Ovary (tissue), 9 donors: Measurements from ENCODE around the gene GPR26. TPM values are rescaled to one million over a fixed set of nuclear protein-coding genes. Genes with fewer than 3 reads are reported as not detected.

ENCODE experiments used
- DNase-seq, 5 donors: peaks; one replicate each; pipeline ENCODE4 v3.0.0-alpha.2; 2019 to 2020
- H3K27ac ChIP-seq, 2 donors: fragments of 200-600 bp; one replicate each; pipeline versions ENCODE4 v1.5.1 to v1.8.0; 2019 to 2022
- H3K27me3 ChIP-seq: fragments of 200-600 bp; one replicate; pipeline ENCODE4 v1.8.0; 2022
- H3K36me3 ChIP-seq: fragments of 200-600 bp; sonication (generic); one replicate; pipeline ENCODE4 v1.5.1; 2019
- H3K4me1 ChIP-seq: one replicate; pipeline ENCODE4 v1.8.1; 2013; ENCODE audit warnings: mild to moderate bottlenecking, moderate library complexity; ENCODE audit not compliant: insufficient read depth
- H3K4me3 ChIP-seq: fragments of 200-600 bp; sonication (generic); one replicate; pipeline ENCODE4 v1.5.1; 2017
- H3K9me3 ChIP-seq, 2 donors: fragments of 200-600 bp in 1 of 2; sonication (generic) in 1 of 2; one replicate each; pipeline versions ENCODE4 v1.5.1 to v1.8.1; 2013 to 2019; ENCODE audit warnings: mild to moderate bottlenecking in 1 of 2, moderate library complexity in 1 of 2
- EP300 ChIP-seq: sonication (generic); formaldehyde crosslinking; IDR thresholded peaks from one replicate; pipeline ENCODE4 v1.6.1; 2017; ENCODE audit warnings: antibody characterized with exemption
- POLR2A ChIP-seq: fragments of 450-650 bp; IDR thresholded peaks from one replicate; pipeline ENCODE4 v1.6.1; 2017; ENCODE audit warnings: antibody characterized with exemption, mild to moderate bottlenecking, moderate library complexity
- WGBS, 3 donors: extraction: QIAGEN DNeasy Blood & Tissue Kit in 1 of 3; methylation state at CpG; one replicate each; pipeline versions ENCODE4 v1.1.5 to v1.1.7; 2013 to 2017; 5-methylcytosine and 5-hydroxymethylcytosine counted together
- intact Hi-C, 4 donors: fragments of 100-400 bp; cut with DNase I; formaldehyde crosslinking; loops; one replicate each; pipeline versions ENCODE4 v1.11.0 to v1.15.1; 2022 to 2023
- polyA plus RNA-seq, 2 donors: library from polyadenylated mRNA; stranded (reverse); fragments of 200-250 nt in 1 of 2; fragments of 350-450 nt in 1 of 2; fragmentation: Illumina TruSeq in 1 of 2; extraction: RNeasy Lipid Tissue Mini Kit (QIAGEN cat#74804) in 1 of 2; gene quantifications; one replicate each; pipeline ENCODE4 v1.2.3, GENCODE V29; 2013 to 2014
- total RNA-seq, 7 donors: library from RNA; depleted of rRNA in 2 of 7; stranded (reverse); fragments of >200 nt in 2 of 7; fragmentation: NEBNext Ultra II Directional in 3 of 7; extraction: Animal tissue kit (Norgen Biotek cat#: 25700) in 3 of 7; gene quantifications; one replicate each; pipeline versions ENCODE4 v1.1.0 to v1.2.4, GENCODE V29; 2016 to 2023
- TF ChIP-seq, protein P1 (sequence below), 3 donors: fragments of 450-650 bp in 2 of 3; fragments of 200-600 bp in 1 of 3; IDR thresholded peaks; one replicate each; pipeline versions ENCODE4 v1.5.1 to v1.8.0; 2016 to 2022; ENCODE audit warnings: antibody characterized with exemption in 3 of 3, mild to moderate bottlenecking in 1 of 3
- donor health status: DM: no; HTN: no; CAD: no; lungs with moderate emphysema.
- donor health status: DM: no; HTN: no; CAD: no.
- donor health status: Bipolar disorder and iron deficiency.
- donor health status: DM: yes; HTN: yes; CAD: no.
- donor health status: DM: no; HTN: no; CAD: no.
- donor health status: DM: yes; HTN: yes; CAD: no.

Gene GPR26
- total and polyA plus RNA-seq, 9 donors, result not detected

- intact Hi-C loops, result loop anchor here in 1 of 4 donors (10.0 kb wide), 1 partner anchor 1201 kb away; no protein-coding TSS in a partner anchor
- no peak overlapping the region for H3K4me3 ChIP-seq
- H3K27me3 ChIP-seq, result no peaks in the 10 kb centered on the region
- WGBS, 3 donors, result 23 to 34% (median 26%) methylated on average over 3 of the region's 3 CpGs
- H3K9me3 ChIP-seq, result no peaks in the 10 kb centered on the region
- TF ChIP-seq, protein P1, sequence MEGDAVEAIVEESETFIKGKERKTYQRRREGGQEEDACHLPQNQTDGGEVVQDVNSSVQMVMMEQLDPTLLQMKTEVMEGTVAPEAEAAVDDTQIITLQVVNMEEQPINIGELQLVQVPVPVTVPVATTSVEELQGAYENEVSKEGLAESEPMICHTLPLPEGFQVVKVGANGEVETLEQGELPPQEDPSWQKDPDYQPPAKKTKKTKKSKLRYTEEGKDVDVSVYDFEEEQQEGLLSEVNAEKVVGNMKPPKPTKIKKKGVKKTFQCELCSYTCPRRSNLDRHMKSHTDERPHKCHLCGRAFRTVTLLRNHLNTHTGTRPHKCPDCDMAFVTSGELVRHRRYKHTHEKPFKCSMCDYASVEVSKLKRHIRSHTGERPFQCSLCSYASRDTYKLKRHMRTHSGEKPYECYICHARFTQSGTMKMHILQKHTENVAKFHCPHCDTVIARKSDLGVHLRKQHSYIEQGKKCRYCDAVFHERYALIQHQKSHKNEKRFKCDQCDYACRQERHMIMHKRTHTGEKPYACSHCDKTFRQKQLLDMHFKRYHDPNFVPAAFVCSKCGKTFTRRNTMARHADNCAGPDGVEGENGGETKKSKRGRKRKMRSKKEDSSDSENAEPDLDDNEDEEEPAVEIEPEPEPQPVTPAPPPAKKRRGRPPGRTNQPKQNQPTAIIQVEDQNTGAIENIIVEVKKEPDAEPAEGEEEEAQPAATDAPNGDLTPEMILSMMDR (IDR thresholded peaks at IDR 0.05), result no peak
- TF ChIP-seq EP300, result no peak
- TF ChIP-seq POLR2A, result no peak
- H3K36me3 ChIP-seq, result no peaks in the 10 kb centered on the region
- DNase-seq, result no peak
- no peaks in the 10 kb centered on the region for H3K4me1 ChIP-seq
- H3K27ac ChIP-seq, result no peak overlapping the region
Measured at GRCh38 chr10:123663522-123663921, 2.6 kb upstream of the GPR26 start.

DNA sequence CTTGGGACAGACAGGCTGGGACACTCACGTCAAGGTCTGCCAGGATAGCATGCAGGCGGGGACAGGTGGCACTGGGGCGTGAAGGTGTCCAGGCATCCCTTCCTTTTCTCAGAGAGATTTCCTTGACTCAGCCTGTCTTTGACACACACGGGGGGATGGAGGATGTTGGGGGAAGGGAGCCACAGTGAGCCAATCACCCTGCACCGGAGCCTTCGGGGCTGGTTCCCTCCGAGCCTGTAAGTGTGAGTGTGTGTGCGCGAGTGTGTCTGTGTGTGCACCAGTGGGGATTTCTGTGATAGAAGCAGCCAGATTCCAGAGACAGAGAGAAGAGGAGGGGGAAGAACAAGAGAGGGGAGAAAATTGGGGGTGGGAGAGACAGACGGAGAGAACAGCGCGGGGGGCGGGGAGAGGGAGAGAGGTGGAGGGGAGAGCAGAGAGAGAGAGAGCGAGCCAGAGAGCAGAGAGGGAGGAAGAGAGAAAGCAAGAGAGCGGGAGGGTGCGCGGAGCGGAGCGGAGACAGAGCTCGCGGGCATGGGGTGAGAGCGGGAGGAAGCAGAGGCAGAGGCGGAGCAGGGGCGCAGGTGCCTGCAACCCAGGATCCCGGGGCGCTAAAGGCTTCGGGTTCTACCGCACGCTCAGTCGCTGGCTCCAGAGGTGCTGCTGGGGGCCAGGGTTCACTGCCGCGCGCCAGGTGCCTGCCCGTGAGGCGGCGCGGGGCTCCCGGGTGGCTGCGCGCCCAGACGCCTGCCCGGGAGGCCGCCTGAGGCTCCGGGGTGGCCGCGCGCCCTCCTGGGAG, 466 bp upstream of the GPR26 start:
- TF ChIP-seq EP300 (no peak), POLR2A (no peak)
- TF ChIP-seq, protein P1 (IDR thresholded peaks at IDR 0.05), result no peak
- no peak for DNase-seq
- H3K4me3 ChIP-seq, result no peak overlapping the region
- no peaks in the 10 kb centered on the region for H3K27me3 ChIP-seq
- intact Hi-C loops, result loop anchor here in 1 of 4 donors (10.0 kb wide), 1 partner anchor 1199 kb away; no protein-coding TSS in a partner anchor
- WGBS, 3 donors, result 5 to 8% (median 6%) methylated on average over 34 to 47 of the region's 47 CpGs
- H3K4me1 ChIP-seq, result no peaks in the 10 kb centered on the region
- no peaks in the 10 kb centered on the region for H3K36me3 ChIP-seq
- no peaks in the 10 kb centered on the region for H3K9me3 ChIP-seq
- H3K27ac ChIP-seq, result no peak overlapping the region

DNA sequence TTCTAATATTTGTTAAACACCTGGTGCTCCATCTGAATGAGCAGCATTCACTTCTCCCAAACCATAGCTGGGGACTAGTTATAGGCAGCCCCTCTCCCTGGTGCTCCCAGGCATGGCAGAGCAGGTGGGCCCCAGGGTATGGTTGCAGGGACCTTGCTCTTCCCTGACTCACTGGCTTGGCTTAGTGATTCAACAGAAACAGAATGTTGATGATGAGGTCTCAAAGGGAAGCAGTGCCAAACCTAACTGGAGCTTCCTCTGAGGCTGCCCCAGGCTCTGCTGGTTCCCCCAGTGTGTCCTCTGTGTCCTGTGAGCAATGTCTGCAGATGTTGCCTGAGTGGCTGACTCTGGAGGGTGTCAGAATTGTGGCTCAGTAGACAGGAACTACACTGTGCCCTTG, 3.7 kb downstream of the GPR26 start:
- no peaks in the 10 kb centered on the region for H3K36me3 ChIP-seq
- no peaks in the 10 kb centered on the region for H3K4me1 ChIP-seq
- DNase-seq, result no peak
- intact Hi-C loops, result loop anchor here in 1 of 4 donors (10.0 kb wide), 1 partner anchor 1195 kb away; no protein-coding TSS in a partner anchor
- no peaks in the 10 kb centered on the region for H3K27me3 ChIP-seq
- no peak for TF ChIP-seq EP300
- no peak for TF ChIP-seq POLR2A
- TF ChIP-seq, protein P1 (IDR thresholded peaks at IDR 0.05), result no peak
- H3K4me3 ChIP-seq, result no peak overlapping the region
- no peak overlapping the region for H3K27ac ChIP-seq
- no peaks in the 10 kb centered on the region for H3K9me3 ChIP-seq

- DNase-seq, result no peak
- Histone ChIP-seq H3K4me1 (no peaks in the 10 kb centered on the region), H3K4me3 (no peak overlapping the region), H3K27me3 (no peaks in the 10 kb centered on the region), H3K9me3 (no peaks in the 10 kb centered on the region), H3K36me3 (no peaks in the 10 kb centered on the region), H3K27ac (no peak overlapping the region)
- TF ChIP-seq POLR2A (no peak), EP300 (no peak)
- TF ChIP-seq, protein P1 (IDR thresholded peaks at IDR 0.05), result no peak
- 69 to 81% (median 74%) methylated on average over 1 of the region's 1 CpG for WGBS, 3 donors
- intact Hi-C loops, result no loop called here
Measured at GRCh38 chr10:123673198-123673597, 7.0 kb downstream of the GPR26 start.
